Left lung (tissue), 10 donors: ENCODE results near the gene OSBP2. TPM values are rescaled to one million over a fixed set of nuclear protein-coding genes. Genes with fewer than 3 reads are reported as not detected.
"Not testable (repeated sequence)": the region's sequence is repeated elsewhere in the genome, so short reads cannot be mapped to it uniquely, and the experiment has no call there.

Experiments used
- ATAC-seq: fragments of 200-7000 bp; cut with Tn5 transposase; one replicate; pipeline ENCODE4 v1.9.1; 2020; ENCODE audit warnings: moderate library complexity
- DNase-seq, 4 donors: peaks; one replicate each; pipeline ENCODE4 v3.0.0-alpha.2; 2013 to 2020
- H3K27ac ChIP-seq, 2 donors: fragments of 200-600 bp; sonication (generic) in 1 of 2; one replicate each; pipeline versions ENCODE4 v1.5.0 to v1.8.0; 2020 to 2021
- H3K27me3 ChIP-seq, 2 donors: fragments of 200-600 bp; sonication (generic) in 1 of 2; one replicate each; pipeline versions ENCODE4 v1.5.0 to v1.8.0; 2020 to 2021
- H3K36me3 ChIP-seq, 2 donors: fragments of 200-600 bp; sonication (generic) in 1 of 2; one replicate each; pipeline versions ENCODE4 v1.5.0 to v1.8.0; 2020 to 2021
- H3K4me1 ChIP-seq, 2 donors: fragments of 200-600 bp; one replicate each; pipeline ENCODE4 v1.8.0; 2021
- H3K4me3 ChIP-seq, 2 donors: fragments of 200-600 bp; sonication (generic) in 1 of 2; one replicate each; pipeline versions ENCODE4 v1.5.0 to v1.8.0; 2020 to 2021; ENCODE audit warnings: mild to moderate bottlenecking in 1 of 2
- H3K9me3 ChIP-seq, 2 donors: fragments of 200-600 bp; sonication (generic) in 1 of 2; one replicate each; pipeline versions ENCODE4 v1.5.0 to v1.8.0; 2020 to 2021
- CTCF ChIP-seq, 2 donors: fragments of 200-600 bp; sonication (generic) in 1 of 2; IDR thresholded peaks; one replicate each; pipeline versions ENCODE4 v1.5.0 to v1.8.0; 2021; ENCODE audit warnings: antibody characterized with exemption in 2 of 2
- intact Hi-C, 2 donors: fragments of 100-400 bp; cut with DNase I; formaldehyde crosslinking; loops; one replicate each; pipeline versions ENCODE4 v1.11.2 to v1.14.2; 2022
- polyA plus RNA-seq, 6 donors: library from polyadenylated mRNA; unstranded; fragments of 120-200 nt; gene quantifications; one replicate each; pipeline ENCODE4 v1.2.1, GENCODE V29; 2013; ENCODE audit not compliant: insufficient read length in 6 of 6
- total RNA-seq, 2 donors: library from RNA; stranded (reverse); fragmentation: NEBNext Ultra II Directional; extraction: Animal tissue kit (Norgen Biotek cat#: 25700); gene quantifications; one replicate each; pipeline ENCODE4 v1.2.1, GENCODE V29; 2021
- donor health status: DM: no; HTN: yes; CAD: no.
- donor health status: DM: no; HTN: no; CAD: no.

The OSBP2 gene
- total and polyA plus RNA-seq, 8 donors = 4.0 to 21.0 (median 15.8) TPM

GRCh38 chr22:30728826-30729225, 34.2 kb downstream of the OSBP2 start:
- Histone ChIP-seq H3K27ac (no peak overlapping the region), H3K9me3 (no peaks in the 10 kb centered on the region), H3K4me3 (no peak overlapping the region), H3K27me3 (no peaks in the 10 kb centered on the region), H3K4me1 (no peaks in the 10 kb centered on the region), H3K36me3 (no peaks in the 10 kb centered on the region)
- intact Hi-C loops = no loop called here
- DNase-seq = no peak
- TF ChIP-seq CTCF (IDR thresholded peaks at IDR 0.05) = no peak
- no peak for ATAC-seq

- Histone ChIP-seq H3K27me3 (no peaks in the 10 kb centered on the region), H3K9me3 (no peaks in the 10 kb centered on the region), H3K27ac (no peak overlapping the region), H3K4me1 (no peaks in the 10 kb centered on the region), H3K36me3 (no peaks in the 10 kb centered on the region), H3K4me3 (no peak overlapping the region)
- ATAC-seq (no peak), DNase-seq (no peak)
- intact Hi-C loops = no loop called here
- TF ChIP-seq CTCF (IDR thresholded peaks at IDR 0.05) = no peak
Measured at GRCh38 chr22:30731658-30732057, 37.0 kb downstream of the OSBP2 start.

GRCh38 chr22:30732426-30732825, 37.8 kb downstream of the OSBP2 start:
- no peak overlapping the region for H3K4me3 ChIP-seq
- H3K9me3 ChIP-seq = no peaks in the 10 kb centered on the region
- DNase-seq (no peak), ATAC-seq (no peak)
- H3K36me3 ChIP-seq = no peaks in the 10 kb centered on the region
- intact Hi-C loops = no loop called here
- no peak overlapping the region for H3K27ac ChIP-seq
- no peaks in the 10 kb centered on the region for H3K4me1 ChIP-seq
- no peaks in the 10 kb centered on the region for H3K27me3 ChIP-seq
- TF ChIP-seq CTCF (IDR thresholded peaks at IDR 0.05) = no peak

- ATAC-seq = no peak
- intact Hi-C loops = no loop called here
- DNase-seq = no peak
- no peak overlapping the region for H3K27ac ChIP-seq
- H3K4me3 ChIP-seq = no peak overlapping the region
- H3K4me1 ChIP-seq = no peaks in the 10 kb centered on the region
- H3K36me3 ChIP-seq = no peaks in the 10 kb centered on the region
- no peak for TF ChIP-seq CTCF (IDR thresholded peaks at IDR 0.05)
- no peaks in the 10 kb centered on the region for H3K27me3 ChIP-seq
- H3K9me3 ChIP-seq = no peaks in the 10 kb centered on the region
Measured at GRCh38 chr22:30733181-30733631, 38.5 kb downstream of the OSBP2 start.

- H3K4me3 ChIP-seq, H3K36me3 ChIP-seq, intact Hi-C loops, ATAC-seq, H3K27me3 ChIP-seq, DNase-seq, H3K4me1 ChIP-seq, H3K27ac ChIP-seq, H3K9me3 ChIP-seq: not testable (repeated sequence)
Measured at GRCh38 chr22:30740007-30740406, 45.3 kb downstream of the OSBP2 start.

- H3K4me3 ChIP-seq, H3K36me3 ChIP-seq, H3K9me3 ChIP-seq, H3K27ac ChIP-seq, intact Hi-C loops, DNase-seq, ATAC-seq, H3K4me1 ChIP-seq, H3K27me3 ChIP-seq: not testable (repeated sequence)
Measured at GRCh38 chr22:30740511-30740910, 45.8 kb downstream of the OSBP2 start.
